ENCODE data around the gene CD48.
"Not testable (repeated sequence)": the region's sequence is repeated elsewhere in the genome, so short reads cannot be mapped to it uniquely, and the experiment has no call there.

CD48 gene

GRCh38 chr1:160658162-160658813, 53.3 kb downstream of the CD48 start:
- no peak overlapping the region for H3K4me3 ChIP-seq (ENCODE audit: control insufficient read depth, low read depth, low read length)
- DNase-seq (ENCODE audit: low read depth): no peak
- no peak for TF ChIP-seq CTCF (IDR thresholded peaks at IDR 0.05; ENCODE audit: control insufficient read depth, insufficient read depth, low read depth, low read length, missing control alignments)

GRCh38 chr1:160657250-160657781, 54.3 kb downstream of the CD48 start:
- H3K4me3 ChIP-seq (ENCODE audit: control insufficient read depth, low read depth, low read length): no peak overlapping the region
- no peak for TF ChIP-seq CTCF (IDR thresholded peaks at IDR 0.05; ENCODE audit: control insufficient read depth, insufficient read depth, low read depth, low read length, missing control alignments)

GRCh38 chr1:160656737-160657136, 54.9 kb downstream of the CD48 start:
- no peak for DNase-seq (ENCODE audit: low read depth)
- H3K4me3 ChIP-seq (ENCODE audit: control insufficient read depth, low read depth, low read length): no peak overlapping the region
- TF ChIP-seq CTCF (IDR thresholded peaks at IDR 0.05; ENCODE audit: control insufficient read depth, insufficient read depth, low read depth, low read length, missing control alignments): no peak

More at GRCh38 chr1:160657250-160657781, 54.3 kb downstream of the CD48 start:
- DNase-seq (ENCODE audit: low read depth): no peak

- TF ChIP-seq CTCF (IDR thresholded peaks at IDR 0.05; ENCODE audit: control insufficient read depth, insufficient read depth, low read depth, low read length, missing control alignments): no peak
- DNase-seq (ENCODE audit: low read depth): no peak
- no peak overlapping the region for H3K4me3 ChIP-seq (ENCODE audit: control insufficient read depth, low read depth, low read length)
Observed at GRCh38 chr1:160653620-160654016, 58.0 kb downstream of the CD48 start.

- DNase-seq (ENCODE audit: low read depth): no peak
Observed at GRCh38 chr1:160652924-160653619, 58.5 kb downstream of the CD48 start.

GRCh38 chr1:160652065-160652641, 59.5 kb downstream of the CD48 start:
- DNase-seq (ENCODE audit: low read depth); H3K4me3 ChIP-seq (ENCODE audit: control insufficient read depth, low read depth, low read length): not testable (repeated sequence)

More at GRCh38 chr1:160652924-160653619, 58.5 kb downstream of the CD48 start:
- no peak for TF ChIP-seq CTCF (IDR thresholded peaks at IDR 0.05; ENCODE audit: control insufficient read depth, insufficient read depth, low read depth, low read length, missing control alignments)
- no peak overlapping the region for H3K4me3 ChIP-seq (ENCODE audit: control insufficient read depth, low read depth, low read length)

All from AG09309 (cell line).